ENCODE measurements around the gene ADARB1.

Gene ADARB1

GRCh38 chr21:45234127-45234526 lies 159.7 kb downstream of the ADARB1 start:
- Histone ChIP-seq H3K27ac (no peak overlapping the region), H3K27me3 (peaks cover 25% of the 10 kb centered on the region), H3K4me1 (ENCODE audit: control insufficient read depth in 1 of 2, insufficient read depth in 1 of 2, low read depth in 1 of 2, low read length in 1 of 2) (no peaks in the 10 kb centered on the region), H3K9me3 (no peaks in the 10 kb centered on the region), H3K4me3 (ENCODE audit: low read depth in 1 of 2, low read length in 1 of 2) (no peak overlapping the region), H3K36me3 (no peaks in the 10 kb centered on the region)
- TF ChIP-seq CTCF (IDR thresholded peaks at IDR 0.05), result no peak

DNA sequence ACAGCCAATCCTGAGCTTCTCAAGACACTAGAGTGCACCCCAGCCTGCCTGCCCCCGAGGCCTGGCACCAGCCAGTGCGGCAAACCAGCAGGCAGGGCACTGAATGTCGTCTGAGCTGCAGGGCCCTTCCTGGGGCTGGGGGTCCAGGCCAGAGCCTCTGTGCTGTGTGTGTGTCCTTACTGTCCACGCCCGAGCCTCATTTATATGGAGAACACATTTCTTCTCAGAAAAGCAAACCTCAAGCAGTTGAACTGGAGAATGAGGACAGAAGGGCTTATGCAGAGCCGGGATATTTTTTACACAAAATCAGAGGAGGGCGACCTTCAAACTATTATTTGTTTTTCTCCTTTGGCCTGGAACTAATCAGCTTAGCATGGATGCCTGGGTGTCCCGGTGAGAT lies 160.6 kb downstream of the ADARB1 start:
- no peaks in the 10 kb centered on the region for H3K36me3 ChIP-seq
- TF ChIP-seq CTCF (IDR thresholded peaks at IDR 0.05), result no peak
- H3K4me3 ChIP-seq (ENCODE audit: low read depth in 1 of 2, low read length in 1 of 2), result no peak overlapping the region
- H3K4me1 ChIP-seq (ENCODE audit: control insufficient read depth in 1 of 2, insufficient read depth in 1 of 2, low read depth in 1 of 2, low read length in 1 of 2), result no peaks in the 10 kb centered on the region
- peaks cover 25% of the 10 kb centered on the region for H3K27me3 ChIP-seq
- H3K9me3 ChIP-seq, result no peaks in the 10 kb centered on the region
- H3K27ac ChIP-seq, result no peak overlapping the region

DNA sequence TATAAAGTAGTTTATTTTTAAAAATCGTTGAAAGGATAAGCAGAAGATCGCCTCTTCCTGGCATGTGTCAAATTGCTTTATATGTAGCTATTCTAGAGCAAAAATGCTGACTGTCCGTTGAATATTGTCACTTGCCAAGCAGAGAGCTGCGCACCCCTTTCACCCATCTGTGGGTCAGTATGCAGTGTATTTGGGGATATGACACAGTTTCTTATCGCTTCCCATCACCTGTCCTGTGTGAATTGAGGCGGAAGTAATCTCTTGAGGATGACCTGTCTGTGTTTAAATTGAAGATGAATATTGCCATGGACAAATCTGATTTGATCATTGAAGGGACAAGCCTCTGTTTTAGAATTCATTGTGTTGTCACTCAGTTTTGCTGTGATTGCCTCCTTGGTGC lies 161.1 kb downstream of the ADARB1 start:
- H3K27me3 ChIP-seq, result peaks cover 25% of the 10 kb centered on the region

GRCh38 chr21:45236481-45236880 lies 162.1 kb downstream of the ADARB1 start:
- Histone ChIP-seq H3K36me3 (no peaks in the 10 kb centered on the region), H3K27me3 (peaks cover 25% of the 10 kb centered on the region), H3K9me3 (no peaks in the 10 kb centered on the region), H3K27ac (no peak overlapping the region), H3K4me3 (ENCODE audit: low read depth in 1 of 2, low read length in 1 of 2) (no peak overlapping the region), H3K4me1 (ENCODE audit: control insufficient read depth in 1 of 2, insufficient read depth in 1 of 2, low read depth in 1 of 2, low read length in 1 of 2) (no peaks in the 10 kb centered on the region)
- no peak for TF ChIP-seq CTCF (IDR thresholded peaks at IDR 0.05)

More for the DNA sequence above, 161.1 kb downstream of the ADARB1 start:
- TF ChIP-seq CTCF (IDR thresholded peaks at IDR 0.05), result no peak
- Histone ChIP-seq H3K9me3 (no peaks in the 10 kb centered on the region), H3K27ac (no peak overlapping the region), H3K36me3 (no peaks in the 10 kb centered on the region), H3K4me3 (ENCODE audit: low read depth in 1 of 2, low read length in 1 of 2) (no peak overlapping the region), H3K4me1 (ENCODE audit: control insufficient read depth in 1 of 2, insufficient read depth in 1 of 2, low read depth in 1 of 2, low read length in 1 of 2) (no peaks in the 10 kb centered on the region)

GRCh38 chr21:45237401-45237800 lies 163.0 kb downstream of the ADARB1 start:
- no peak overlapping the region for H3K4me3 ChIP-seq (ENCODE audit: low read depth in 1 of 2, low read length in 1 of 2)
- no peaks in the 10 kb centered on the region for H3K9me3 ChIP-seq
- no peaks in the 10 kb centered on the region for H3K36me3 ChIP-seq
- no peak overlapping the region for H3K27ac ChIP-seq
- no peak for TF ChIP-seq CTCF (IDR thresholded peaks at IDR 0.05)
- H3K27me3 ChIP-seq, result peaks cover 21% of the 10 kb centered on the region
- no peaks in the 10 kb centered on the region for H3K4me1 ChIP-seq (ENCODE audit: control insufficient read depth in 1 of 2, insufficient read depth in 1 of 2, low read depth in 1 of 2, low read length in 1 of 2)

DNA sequence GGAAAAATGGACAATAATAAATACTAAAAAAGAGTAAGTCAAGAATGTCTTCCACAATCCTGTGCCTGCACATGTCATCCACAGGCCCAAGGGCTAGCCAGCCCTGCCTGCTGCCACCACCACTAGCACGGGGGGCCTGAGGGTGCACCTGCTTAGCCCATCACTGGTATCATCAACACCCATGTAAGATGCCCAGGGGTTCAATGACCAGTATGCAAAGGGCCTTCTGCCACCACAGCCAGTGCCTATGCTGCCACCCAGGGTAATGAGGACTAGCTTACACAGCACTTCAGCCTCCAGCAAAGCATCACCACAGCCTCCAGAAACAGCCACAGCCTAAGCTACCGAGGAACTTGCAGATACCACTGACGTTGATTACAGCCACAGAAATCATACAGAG lies 167.0 kb downstream of the ADARB1 start:
- H3K4me3 ChIP-seq (ENCODE audit: low read depth in 1 of 2, low read length in 1 of 2), result no peak overlapping the region
- no peaks in the 10 kb centered on the region for H3K27me3 ChIP-seq
- no peaks in the 10 kb centered on the region for H3K36me3 ChIP-seq
- no peaks in the 10 kb centered on the region for H3K4me1 ChIP-seq (ENCODE audit: control insufficient read depth in 1 of 2, insufficient read depth in 1 of 2, low read depth in 1 of 2, low read length in 1 of 2)
- no peaks in the 10 kb centered on the region for H3K9me3 ChIP-seq
- no peak for TF ChIP-seq CTCF (IDR thresholded peaks at IDR 0.05)
- H3K27ac ChIP-seq, result no peak overlapping the region
